Suprapubic skin (tissue), 4 donors: ENCODE data around the gene FAF1. TPM values are rescaled to one million over a fixed set of nuclear protein-coding genes. Genes with fewer than 3 reads are reported as not detected.

Experiments used
- DNase-seq, 2 donors: peaks; one replicate each; pipeline ENCODE4 v3.0.0-alpha.2; 2019; ENCODE audit warnings: low spot score in 2 of 2
- H3K27ac ChIP-seq: fragments of 200-600 bp; sonication (generic); one replicate; pipeline ENCODE4 v1.5.1; 2019
- H3K27me3 ChIP-seq: fragments of 200-600 bp; sonication (generic); one replicate; pipeline ENCODE4 v1.5.1; 2019
- H3K36me3 ChIP-seq: fragments of 200-600 bp; sonication (generic); one replicate; pipeline ENCODE4 v1.5.1; 2019
- H3K4me1 ChIP-seq: fragments of 200-600 bp; sonication (generic); one replicate; pipeline ENCODE4 v1.5.1; 2019
- H3K4me3 ChIP-seq: fragments of 200-600 bp; sonication (generic); one replicate; pipeline ENCODE4 v1.5.1; 2019; ENCODE audit warnings: mild to moderate bottlenecking
- H3K9me3 ChIP-seq: fragments of 200-600 bp; sonication (generic); one replicate; pipeline ENCODE4 v1.5.1; 2019
- CTCF ChIP-seq, 2 donors: fragments of 200-600 bp in 1 of 2; fragments of 450-650 bp in 1 of 2; sonication (generic) in 1 of 2; IDR thresholded peaks; one replicate each; pipeline ENCODE4 v1.5.1; 2016 to 2019; ENCODE audit warnings: antibody characterized with exemption in 2 of 2, mild to moderate bottlenecking in 1 of 2, moderate library complexity in 1 of 2
- EP300 ChIP-seq: sonication (generic); formaldehyde crosslinking; IDR thresholded peaks from one replicate; pipeline ENCODE4 v1.6.1; 2017; ENCODE audit warnings: antibody characterized with exemption
- POLR2A ChIP-seq, 2 donors: fragments of 450-650 bp; IDR thresholded peaks; one replicate each; pipeline ENCODE4 v1.6.1; 2017; ENCODE audit warnings: antibody characterized with exemption in 2 of 2, mild to moderate bottlenecking in 2 of 2, moderate library complexity in 2 of 2
- POLR2AphosphoS5 ChIP-seq, 3 donors: sonication (generic); formaldehyde crosslinking; IDR thresholded peaks; one replicate each; pipeline ENCODE4 v1.6.1; 2017; ENCODE audit warnings: antibody characterized with exemption in 3 of 3
- WGBS: methylation state at CpG from one replicate; pipeline ENCODE4 v1.1.5; 2018; 5-methylcytosine and 5-hydroxymethylcytosine counted together
- total RNA-seq, 4 donors: library from RNA; depleted of rRNA; stranded (reverse); fragments of >200 nt; gene quantifications; one replicate each; pipeline ENCODE4 v1.1.0, GENCODE V29; 2016

The FAF1 gene
- total RNA-seq, 4 donors from 2014 or later, result 35.1 to 61.6 (median 45.4) TPM

- H3K27me3 ChIP-seq, result no peaks in the 10 kb centered on the region
- no peak overlapping the region for H3K27ac ChIP-seq
- TF ChIP-seq EP300, result no peak
- TF ChIP-seq POLR2AphosphoS5 (IDR thresholded peaks at IDR 0.05), result no peak
- no peak for TF ChIP-seq POLR2A (IDR thresholded peaks at IDR 0.05)
- TF ChIP-seq CTCF (IDR thresholded peaks at IDR 0.05), result no peak
- no peaks in the 10 kb centered on the region for H3K9me3 ChIP-seq
- no peaks in the 10 kb centered on the region for H3K36me3 ChIP-seq
- H3K4me3 ChIP-seq, result no peak overlapping the region
- 64% methylated on average over 1 of the region's 1 CpG for WGBS
- no peaks in the 10 kb centered on the region for H3K4me1 ChIP-seq
- DNase-seq, result no peak
Measured at GRCh38 chr1:50637460-50637859, 322.6 kb downstream of the FAF1 start.

DNA sequence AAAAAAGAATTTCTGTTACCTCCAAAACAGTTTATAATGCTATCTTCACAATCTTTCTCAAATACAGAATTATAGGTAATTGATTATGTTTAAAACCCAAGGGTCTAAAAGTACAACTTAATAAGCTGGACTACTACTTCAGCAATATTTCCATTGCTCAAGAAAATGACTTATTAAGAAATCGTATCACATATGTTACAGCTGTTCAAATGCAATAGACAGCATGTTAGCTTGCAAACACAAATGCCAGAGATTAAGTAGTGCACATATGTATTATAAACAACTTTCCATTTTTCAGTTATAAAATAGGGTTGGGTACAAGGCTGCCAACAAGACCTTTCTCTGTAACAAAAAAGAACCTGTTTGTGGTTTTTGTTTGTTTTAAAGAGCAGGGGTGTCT lies 325.8 kb downstream of the FAF1 start:
- WGBS, result 64% methylated on average over 1 of the region's 1 CpG
- DNase-seq, result no peak
- Histone ChIP-seq H3K4me1 (no peaks in the 10 kb centered on the region), H3K27me3 (no peaks in the 10 kb centered on the region), H3K9me3 (no peaks in the 10 kb centered on the region), H3K27ac (no peak overlapping the region), H3K36me3 (no peaks in the 10 kb centered on the region), H3K4me3 (no peak overlapping the region)
- TF ChIP-seq POLR2AphosphoS5 (IDR thresholded peaks at IDR 0.05), result no peak
- no peak for TF ChIP-seq CTCF (IDR thresholded peaks at IDR 0.05)
- TF ChIP-seq EP300, result no peak
- no peak for TF ChIP-seq POLR2A (IDR thresholded peaks at IDR 0.05)

- Histone ChIP-seq H3K27ac (no peak overlapping the region), H3K27me3 (no peaks in the 10 kb centered on the region), H3K4me1 (no peaks in the 10 kb centered on the region), H3K4me3 (no peak overlapping the region), H3K36me3 (no peaks in the 10 kb centered on the region), H3K9me3 (no peaks in the 10 kb centered on the region)
- no peak for DNase-seq
- no peak for TF ChIP-seq POLR2A (IDR thresholded peaks at IDR 0.05)
- TF ChIP-seq POLR2AphosphoS5 (IDR thresholded peaks at IDR 0.05), result no peak
- TF ChIP-seq EP300, result no peak
- 90% methylated on average over 6 of the region's 6 CpGs for WGBS
Measured at GRCh38 chr1:50633465-50633864, 326.6 kb downstream of the FAF1 start.

DNA sequence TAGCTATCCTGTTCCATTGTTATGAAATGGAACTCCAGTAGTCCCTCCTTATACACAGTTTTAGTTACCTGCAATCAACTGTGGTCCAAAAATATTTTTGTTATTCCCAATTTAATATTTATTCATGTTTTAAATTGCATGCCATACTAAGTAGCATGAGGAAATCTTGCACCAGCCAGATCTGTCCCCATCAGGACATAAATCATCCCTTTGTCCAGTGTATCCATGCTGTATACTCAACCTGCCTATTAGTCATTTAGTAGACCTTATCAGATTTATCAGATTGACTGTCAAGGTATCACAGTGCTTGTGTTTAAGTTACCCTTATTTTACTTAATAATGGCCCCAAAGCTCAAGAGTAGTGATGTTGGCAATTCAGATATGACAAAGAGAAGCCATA lies 328.9 kb downstream of the FAF1 start:
- no peak for TF ChIP-seq POLR2A (IDR thresholded peaks at IDR 0.05)
- TF ChIP-seq CTCF (IDR thresholded peaks at IDR 0.05), result no peak
- TF ChIP-seq EP300, result no peak
- no peak for TF ChIP-seq POLR2AphosphoS5 (IDR thresholded peaks at IDR 0.05)
- Histone ChIP-seq H3K27me3 (no peaks in the 10 kb centered on the region), H3K9me3 (no peaks in the 10 kb centered on the region), H3K36me3 (no peaks in the 10 kb centered on the region), H3K4me1 (no peaks in the 10 kb centered on the region), H3K27ac (no peak overlapping the region), H3K4me3 (no peak overlapping the region)
- DNase-seq, result no peak

GRCh38 chr1:50622259-50622658 lies 337.8 kb downstream of the FAF1 start:
- H3K9me3 ChIP-seq, result no peaks in the 10 kb centered on the region

More at GRCh38 chr1:50622259-50622658, 337.8 kb downstream of the FAF1 start:
- DNase-seq, result no peak
- no peaks in the 10 kb centered on the region for H3K4me1 ChIP-seq
- no peaks in the 10 kb centered on the region for H3K36me3 ChIP-seq
- H3K4me3 ChIP-seq, result no peak overlapping the region
- no peak for TF ChIP-seq CTCF (IDR thresholded peaks at IDR 0.05)
- TF ChIP-seq EP300, result no peak
- TF ChIP-seq POLR2A (IDR thresholded peaks at IDR 0.05), result no peak
- no peak for TF ChIP-seq POLR2AphosphoS5 (IDR thresholded peaks at IDR 0.05)
- no peaks in the 10 kb centered on the region for H3K27me3 ChIP-seq
- H3K27ac ChIP-seq, result no peak overlapping the region
- WGBS, result 99% methylated on average over 2 of the region's 2 CpGs
